Measurements from ENCODE around the gene PLA1A.

PLA1A gene

GRCh38 chr3:119636249-119636648, 38.6 kb downstream of the PLA1A start:
- no peak for DNase-seq (ENCODE audit: extremely low read depth in 1 of 2, low read depth in 1 of 2)

GRCh38 chr3:119636891-119637611, 39.4 kb downstream of the PLA1A start:
- no peak for DNase-seq (ENCODE audit: extremely low read depth in 1 of 2, low read depth in 1 of 2)

GRCh38 chr3:119637679-119638477, 40.2 kb downstream of the PLA1A start:
- no peak for DNase-seq (ENCODE audit: extremely low read depth in 1 of 2, low read depth in 1 of 2)

GRCh38 chr3:119639494-119640350, 42.0 kb downstream of the PLA1A start:
- DNase-seq (ENCODE audit: extremely low read depth in 1 of 2, low read depth in 1 of 2): no peak

- no peak for DNase-seq (ENCODE audit: extremely low read depth in 1 of 2, low read depth in 1 of 2)
Observed at GRCh38 chr3:119641416-119641815, 43.7 kb downstream of the PLA1A start.

- DNase-seq (ENCODE audit: extremely low read depth in 1 of 2, low read depth in 1 of 2): no peak
Observed at GRCh38 chr3:119642746-119643473, 45.2 kb downstream of the PLA1A start.

- DNase-seq (ENCODE audit: extremely low read depth in 1 of 2, low read depth in 1 of 2): no peak
Observed at GRCh38 chr3:119643528-119643927, 45.8 kb downstream of the PLA1A start.

- no peak for DNase-seq (ENCODE audit: extremely low read depth in 1 of 2, low read depth in 1 of 2)
Observed at GRCh38 chr3:119644481-119644880, 46.8 kb downstream of the PLA1A start.

- DNase-seq (ENCODE audit: extremely low read depth in 1 of 2, low read depth in 1 of 2): no peak
Observed at GRCh38 chr3:119645813-119646212, 48.1 kb downstream of the PLA1A start.

GRCh38 chr3:119647171-119647570, 49.5 kb downstream of the PLA1A start:
- DNase-seq (ENCODE audit: extremely low read depth in 1 of 2, low read depth in 1 of 2): no peak

- no peak for DNase-seq (ENCODE audit: extremely low read depth in 1 of 2, low read depth in 1 of 2)
Observed at GRCh38 chr3:119647843-119648575, 50.3 kb downstream of the PLA1A start.

GRCh38 chr3:119649761-119650160, 52.1 kb downstream of the PLA1A start:
- DNase-seq (ENCODE audit: extremely low read depth in 1 of 2, low read depth in 1 of 2): no peak

- DNase-seq (ENCODE audit: extremely low read depth in 1 of 2, low read depth in 1 of 2): no peak
Observed at GRCh38 chr3:119652306-119653033, 54.8 kb downstream of the PLA1A start.

GRCh38 chr3:119653876-119654275, 56.2 kb downstream of the PLA1A start:
- no peak for DNase-seq (ENCODE audit: extremely low read depth in 1 of 2, low read depth in 1 of 2)

GRCh38 chr3:119657887-119658702, 60.4 kb downstream of the PLA1A start:
- no peak for DNase-seq (ENCODE audit: extremely low read depth in 1 of 2, low read depth in 1 of 2)

GRCh38 chr3:119658994-119659393, 61.3 kb downstream of the PLA1A start:
- DNase-seq (ENCODE audit: extremely low read depth in 1 of 2, low read depth in 1 of 2): no peak

- no peak for DNase-seq (ENCODE audit: extremely low read depth in 1 of 2, low read depth in 1 of 2)
Observed at GRCh38 chr3:119659606-119660291, 62.1 kb downstream of the PLA1A start.
